GM23338 (cell line): Measurements from ENCODE around the gene ZBTB25. TPM values are rescaled to one million over a fixed set of nuclear protein-coding genes. Genes with fewer than 3 reads are reported as not detected.

Experiments
- ATAC-seq: fragments of 200-7000 bp; cut with Tn5 transposase; 3 replicates; pipeline ENCODE4 v1.9.1; 2020
- DNase-seq: peaks from one replicate; pipeline ENCODE4 v3.0.0-alpha.2; 2015; ENCODE audit warnings: low spot score
- H2AFZ ChIP-seq: fragments of 200-600 bp; sonication (generic); 2 replicates; pipeline ENCODE4 v1.8.0; 2016; ENCODE audit warnings: antibody characterized with exemption, mild to moderate bottlenecking, moderate library complexity
- H3F3A ChIP-seq: fragments of 200-600 bp; sonication (generic); replicated peaks from 2 replicates; pipeline ENCODE4 v1.8.0; 2017; ENCODE audit warnings: antibody characterized with exemption, mixed run types, low read depth
- H3K27ac ChIP-seq: fragments of 200-600 bp; sonication (generic); 2 replicates; pipeline ENCODE4 v1.6.1; 2016; ENCODE audit warnings: low read depth
- H3K27me3 ChIP-seq: fragments of 200-600 bp; sonication (generic); 2 replicates; pipeline ENCODE4 v1.8.0; 2016; ENCODE audit warnings: mild to moderate bottlenecking, mixed run types, moderate library complexity; ENCODE audit not compliant: insufficient read depth
- H3K36me3 ChIP-seq: fragments of 200-600 bp; sonication (generic); 2 replicates; pipeline ENCODE4 v1.8.0; 2016; ENCODE audit warnings: mild to moderate bottlenecking; ENCODE audit not compliant: insufficient read depth
- H3K4me1 ChIP-seq: fragments of 200-600 bp; sonication (generic); 2 replicates; pipeline ENCODE4 v1.8.0; 2016; ENCODE audit warnings: mild to moderate bottlenecking, moderate library complexity; ENCODE audit not compliant: insufficient read depth
- H3K4me2 ChIP-seq: fragments of 200-600 bp; sonication (generic); 2 replicates; pipeline ENCODE4 v1.7.1; 2017; ENCODE audit warnings: mixed run types
- H3K4me3 ChIP-seq: fragments of 200-600 bp; sonication (generic); 2 replicates; pipeline ENCODE4 v1.6.1; 2016; ENCODE audit warnings: mixed run types
- H3K79me2 ChIP-seq: fragments of 200-600 bp; sonication (generic); replicated peaks from 2 replicates; pipeline ENCODE4 v1.8.0; 2017; ENCODE audit warnings: mild to moderate bottlenecking; ENCODE audit not compliant: insufficient read depth
- H3K9me2 ChIP-seq: fragments of 200-600 bp; sonication (generic); 2 replicates; pipeline ENCODE4 v1.8.0; 2017; ENCODE audit not compliant: insufficient read depth
- H4K20me1 ChIP-seq: fragments of 200-600 bp; sonication (generic); replicated peaks from 2 replicates; pipeline ENCODE4 v1.8.0; 2017; ENCODE audit warnings: mild to moderate bottlenecking; ENCODE audit not compliant: insufficient read depth
- H3K27ac Mint-ChIP-seq: 2 replicates; pipeline ENCODE4 v1.8.0; 2020; ENCODE audit warnings: inconsistent platforms, mild to moderate bottlenecking, moderate library complexity, mixed read lengths
- H3K27me3 Mint-ChIP-seq: 3 replicates; pipeline ENCODE4 v1.8.0; 2022; ENCODE audit warnings: low read depth, mild to moderate bottlenecking, moderate library complexity, mixed read lengths, inconsistent platforms; ENCODE audit not compliant: insufficient read depth, poor library complexity
- H3K36me3 Mint-ChIP-seq: 3 replicates; pipeline ENCODE4 v1.8.0; 2021; ENCODE audit warnings: low read depth, mild to moderate bottlenecking, inconsistent platforms, moderate library complexity, mixed read lengths
- H3K4me1 Mint-ChIP-seq: 3 replicates; pipeline ENCODE4 v1.8.0; 2020; ENCODE audit warnings: mild to moderate bottlenecking, inconsistent platforms, mixed read lengths
- H3K4me3 Mint-ChIP-seq: 3 replicates; pipeline ENCODE4 v1.8.0; 2021; ENCODE audit warnings: moderate library complexity, mild to moderate bottlenecking, inconsistent platforms, mixed read lengths
- H3K9me3 Mint-ChIP-seq: 3 replicates; pipeline ENCODE4 v1.8.0; 2020; ENCODE audit warnings: moderate library complexity, mild to moderate bottlenecking, inconsistent platforms, mixed read lengths
- CREB1 ChIP-seq: fragments of 250-450 bp; sonication (Bioruptor Pico); IDR thresholded peaks from 2 replicates; pipeline ENCODE4 v1.5.0; 2020; ENCODE audit warnings: low read depth, mild to moderate bottlenecking, moderate library complexity
- CTCF ChIP-seq, 2 experiments: fragments of 200-600 bp in 1 of 2; sonication (generic) in 1 of 2; conservative IDR thresholded peaks; 2 replicates each; pipeline versions ENCODE4 v1.5.1 to v1.6.1; 2016 to 2017; ENCODE audit warnings: antibody characterized with exemption in 2 of 2, low read depth in 2 of 2, mild to moderate bottlenecking in 2 of 2, moderate library complexity in 1 of 2
- ETS1 ChIP-seq: IDR thresholded peaks from 2 replicates; pipeline ENCODE4 v1.6.1; 2016; ENCODE audit warnings: antibody characterized with exemption
- EZH2 ChIP-seq: fragments of 200-600 bp; sonication (generic); IDR thresholded peaks from one replicate; pipeline ENCODE4 v1.8.0; 2017; ENCODE audit warnings: antibody characterized with exemption, mild to moderate bottlenecking, low read depth; ENCODE audit not compliant: unreplicated experiment
- EZH2phosphoT487 ChIP-seq: fragments of 200-600 bp; sonication (generic); IDR thresholded peaks from one replicate; pipeline ENCODE4 v1.8.1; 2018; ENCODE audit warnings: antibody characterized with exemption; ENCODE audit not compliant: unreplicated experiment
- JUNB ChIP-seq: IDR thresholded peaks from one replicate; pipeline ENCODE4 v1.6.1; 2016; ENCODE audit warnings: antibody characterized with exemption; ENCODE audit not compliant: unreplicated experiment
- NANOG ChIP-seq: IDR thresholded peaks from 2 replicates; pipeline ENCODE4 v1.6.1; 2016; ENCODE audit warnings: antibody characterized with exemption, borderline replicate concordance
- REST ChIP-seq: IDR thresholded peaks from one replicate; pipeline ENCODE4 v1.6.1; 2018; ENCODE audit warnings: antibody characterized with exemption; ENCODE audit not compliant: unreplicated experiment
- STAT1 ChIP-seq: IDR thresholded peaks from one replicate; pipeline ENCODE4 v1.6.1; 2016; ENCODE audit warnings: antibody characterized with exemption; ENCODE audit not compliant: unreplicated experiment
- ZNF114 ChIP-seq: fragments of 250-450 bp; sonication (Bioruptor Pico); IDR thresholded peaks from 2 replicates; pipeline ENCODE4 v1.5.0; 2020; ENCODE audit warnings: mild to moderate bottlenecking, moderate library complexity
- ZNF331 ChIP-seq: fragments of 250-450 bp; sonication (Bioruptor Pico); IDR thresholded peaks from 2 replicates; pipeline ENCODE4 v1.5.0; 2020; ENCODE audit warnings: low read depth, mild to moderate bottlenecking, moderate library complexity
- polyA plus RNA-seq: library from polyadenylated mRNA; unstranded; fragments of >200 nt; fragmentation: Nextera tagmentation; extraction: Ambion mirVana; gene quantifications from 2 replicates; pipeline ENCODE4 v1.2.1, GENCODE V29; 2016
- total RNA-seq: library from RNA; depleted of rRNA; stranded (reverse); fragments of >200 nt; shearing (Covaris generic); gene quantifications from 2 replicates; pipeline ENCODE4 v1.2.3, GENCODE V29; 2014

ZBTB25 gene
- total and polyA plus RNA-seq, 2 experiments from 2014 or later, result 5.8 to 8.0 TPM

- TF ChIP-seq REST (no peak), CTCF (conservative IDR thresholded peaks at IDR 0.05; ENCODE audit: low read depth in 2 of 2) (no peak), ZNF331 (CRISPR knock-in tag) (no peak), ETS1 (no peak), NANOG (no peak), EZH2phosphoT487 (no peak)
Observed at GRCh38 chr14:64491637-64492036, 12.0 kb downstream of the ZBTB25 start (continued).

- Mint-ChIP-seq H3K9me3 (no peaks in the 10 kb centered on the region), H3K27ac (no peak overlapping the region), H3K4me3 (no peak overlapping the region), H3K36me3 (peaks cover 21% of the 10 kb centered on the region), H3K27me3 (no peaks in the 10 kb centered on the region), H3K4me1 (no peaks in the 10 kb centered on the region)
- H3K4me2 ChIP-seq, result no peak overlapping the region
- H3K9me2 ChIP-seq, result no peaks in the 10 kb centered on the region
- no peaks in the 10 kb centered on the region for H3K27me3 ChIP-seq
- no peak overlapping the region for H3K4me3 ChIP-seq
- peaks cover 7% of the 10 kb centered on the region for H4K20me1 ChIP-seq
- H2AFZ ChIP-seq, result no peak overlapping the region
- H3K79me2 ChIP-seq, result peaks cover 7% of the 10 kb centered on the region; the same call in 1 of the 2 replicates
- H3K27ac ChIP-seq, result no peak overlapping the region
- ATAC-seq (no peak), DNase-seq (no peak)
- no peaks in the 10 kb centered on the region for H3K4me1 ChIP-seq
- H3F3A ChIP-seq, result no peaks in the 10 kb centered on the region
- H3K36me3 ChIP-seq, result peaks cover 13% of the 10 kb centered on the region
- TF ChIP-seq CTCF (conservative IDR thresholded peaks at IDR 0.05; ENCODE audit: low read depth in 2 of 2) (no peak), STAT1 (no peak), REST (no peak), ZNF114 (CRISPR knock-in tag) (no peak), EZH2 (no peak), CREB1 (no peak), JUNB (no peak), ZNF331 (CRISPR knock-in tag) (no peak)
Observed at GRCh38 chr14:64488590-64489099, 15.0 kb downstream of the ZBTB25 start.
